Left ventricle myocardium inferior (tissue), 1 donor: Measurements from ENCODE around the gene KANSL1. TPM values are rescaled to one million over a fixed set of nuclear protein-coding genes. Genes with fewer than 3 reads are reported as not detected.
"Not testable (repeated sequence)": the region's sequence is repeated elsewhere in the genome, so short reads cannot be mapped to it uniquely, and the experiment has no call there.

Experiments
- DNase-seq: peaks from one replicate; pipeline ENCODE4 v3.0.0-alpha.2; 2020
- H3K27ac ChIP-seq: fragments of 200-600 bp; replicated peaks from 2 replicates; pipeline ENCODE4 v1.8.0; 2021
- H3K27me3 ChIP-seq: fragments of 200-600 bp; 2 replicates; pipeline ENCODE4 v1.8.0; 2021; ENCODE audit warnings: low read depth
- H3K36me3 ChIP-seq: fragments of 200-600 bp; 2 replicates; pipeline ENCODE4 v1.8.0; 2021
- H3K4me1 ChIP-seq: fragments of 200-600 bp; 2 replicates; pipeline ENCODE4 v1.8.0; 2021
- H3K4me3 ChIP-seq: fragments of 200-600 bp; 2 replicates; pipeline ENCODE4 v1.8.0; 2021; ENCODE audit warnings: mild to moderate bottlenecking, moderate library complexity
- H3K9me3 ChIP-seq: fragments of 200-600 bp; replicated peaks from 2 replicates; pipeline ENCODE4 v1.8.0; 2021
- intact Hi-C: fragments of 100-400 bp; cut with micrococcal nuclease; formaldehyde crosslinking; loops from one replicate; pipeline ENCODE4 v1.11.0; 2022
- total RNA-seq: library from RNA; stranded (reverse); fragmentation: NEBNext Ultra II Directional; extraction: Animal tissue kit (Norgen Biotek cat#: 25700); gene quantifications from one replicate; pipeline ENCODE4 v1.2.1, GENCODE V29; 2021
- TF ChIP-seq, protein P1 (sequence below): fragments of 200-600 bp; IDR thresholded peaks from 2 replicates; pipeline ENCODE4 v1.8.0; 2021; ENCODE audit warnings: antibody characterized with exemption, mild to moderate bottlenecking, borderline replicate concordance
- donor health status: DM: no; HTN: yes; CAD: no; lungs with severe emphysema.

KANSL1 gene
- total RNA-seq, 1 donor from 2014 or later = 23.7 TPM

DNA sequence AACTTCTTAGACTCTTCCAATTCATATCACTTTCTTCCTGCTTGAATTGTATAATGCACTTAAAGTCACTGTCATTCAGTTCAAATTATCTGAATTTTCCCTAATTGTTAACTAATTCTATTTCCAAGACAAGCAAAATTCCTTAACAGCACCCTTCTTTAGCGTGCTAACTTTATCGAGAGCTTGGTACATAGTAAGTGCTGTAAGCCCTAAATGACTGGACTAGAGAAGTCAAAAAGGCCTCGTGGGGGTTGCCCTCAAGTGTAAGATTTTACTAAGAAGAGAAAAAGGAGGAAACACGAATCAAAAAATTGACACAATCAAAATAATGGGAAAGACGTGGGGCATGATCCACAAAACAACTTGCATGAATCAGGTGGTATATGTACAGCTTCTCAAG lies 11.3 kb downstream of the KANSL1 start:
- DNase-seq = no peak
- H3K4me3 ChIP-seq = no peak overlapping the region
- TF ChIP-seq, protein P1, sequence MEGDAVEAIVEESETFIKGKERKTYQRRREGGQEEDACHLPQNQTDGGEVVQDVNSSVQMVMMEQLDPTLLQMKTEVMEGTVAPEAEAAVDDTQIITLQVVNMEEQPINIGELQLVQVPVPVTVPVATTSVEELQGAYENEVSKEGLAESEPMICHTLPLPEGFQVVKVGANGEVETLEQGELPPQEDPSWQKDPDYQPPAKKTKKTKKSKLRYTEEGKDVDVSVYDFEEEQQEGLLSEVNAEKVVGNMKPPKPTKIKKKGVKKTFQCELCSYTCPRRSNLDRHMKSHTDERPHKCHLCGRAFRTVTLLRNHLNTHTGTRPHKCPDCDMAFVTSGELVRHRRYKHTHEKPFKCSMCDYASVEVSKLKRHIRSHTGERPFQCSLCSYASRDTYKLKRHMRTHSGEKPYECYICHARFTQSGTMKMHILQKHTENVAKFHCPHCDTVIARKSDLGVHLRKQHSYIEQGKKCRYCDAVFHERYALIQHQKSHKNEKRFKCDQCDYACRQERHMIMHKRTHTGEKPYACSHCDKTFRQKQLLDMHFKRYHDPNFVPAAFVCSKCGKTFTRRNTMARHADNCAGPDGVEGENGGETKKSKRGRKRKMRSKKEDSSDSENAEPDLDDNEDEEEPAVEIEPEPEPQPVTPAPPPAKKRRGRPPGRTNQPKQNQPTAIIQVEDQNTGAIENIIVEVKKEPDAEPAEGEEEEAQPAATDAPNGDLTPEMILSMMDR = no peak
- no peaks in the 10 kb centered on the region for H3K27me3 ChIP-seq
- H3K36me3 ChIP-seq = no peaks in the 10 kb centered on the region
- H3K4me1 ChIP-seq = peaks cover 100% of the 10 kb centered on the region
- intact Hi-C loops = no loop called here
- no peaks in the 10 kb centered on the region for H3K9me3 ChIP-seq
- H3K27ac ChIP-seq = no peak overlapping the region

DNA sequence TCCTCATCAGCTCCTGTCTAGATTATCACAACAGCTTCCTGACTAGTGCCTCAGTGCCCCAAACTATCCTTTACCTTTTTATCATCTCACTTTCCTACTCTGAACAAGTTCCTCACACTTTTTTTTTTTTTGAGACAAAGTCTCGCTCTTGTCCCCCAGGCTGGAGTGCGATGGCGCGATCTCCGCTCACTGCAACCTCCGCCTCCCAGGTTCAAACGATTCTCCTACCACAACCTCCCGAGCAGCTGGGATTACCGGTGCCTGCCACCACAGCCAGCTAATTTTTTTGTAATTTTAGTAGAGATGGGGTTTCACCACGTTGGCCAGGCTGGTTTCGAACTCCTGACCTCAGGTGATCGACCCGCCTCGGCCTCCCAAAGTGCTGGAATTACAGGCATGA lies 11.9 kb downstream of the KANSL1 start:
- intact Hi-C loops, DNase-seq, H3K36me3 ChIP-seq, H3K9me3 ChIP-seq, H3K4me3 ChIP-seq, H3K27ac ChIP-seq, H3K27me3 ChIP-seq: not testable (repeated sequence)
- H3K4me1 ChIP-seq = peaks cover 100% of the 10 kb centered on the region

DNA sequence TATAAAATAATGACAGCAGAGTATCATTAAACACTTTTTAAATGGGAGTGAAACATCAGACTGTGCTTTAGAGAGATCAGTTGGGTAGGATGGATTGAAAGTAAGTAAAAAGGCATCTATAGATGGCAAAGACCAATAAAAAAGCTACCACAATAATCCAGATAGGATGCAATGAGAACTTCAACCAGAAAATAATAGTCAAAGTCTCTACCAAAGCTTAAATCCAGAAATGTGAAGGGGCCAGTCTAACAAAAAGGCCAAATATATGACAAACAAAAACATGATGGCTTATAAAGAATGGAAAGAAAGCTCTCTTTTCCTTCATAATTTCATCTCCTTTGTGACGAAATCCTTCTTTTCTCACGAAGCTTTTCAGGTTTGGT lies 12.3 kb downstream of the KANSL1 start:
- Histone ChIP-seq H3K27me3 (no peaks in the 10 kb centered on the region), H3K9me3 (no peaks in the 10 kb centered on the region), H3K4me1 (peaks cover 100% of the 10 kb centered on the region), H3K4me3 (no peak overlapping the region), H3K36me3 (no peaks in the 10 kb centered on the region), H3K27ac (no peak overlapping the region)
- intact Hi-C loops = no loop called here
- TF ChIP-seq, protein P1 = no peak
- DNase-seq = no peak

DNA sequence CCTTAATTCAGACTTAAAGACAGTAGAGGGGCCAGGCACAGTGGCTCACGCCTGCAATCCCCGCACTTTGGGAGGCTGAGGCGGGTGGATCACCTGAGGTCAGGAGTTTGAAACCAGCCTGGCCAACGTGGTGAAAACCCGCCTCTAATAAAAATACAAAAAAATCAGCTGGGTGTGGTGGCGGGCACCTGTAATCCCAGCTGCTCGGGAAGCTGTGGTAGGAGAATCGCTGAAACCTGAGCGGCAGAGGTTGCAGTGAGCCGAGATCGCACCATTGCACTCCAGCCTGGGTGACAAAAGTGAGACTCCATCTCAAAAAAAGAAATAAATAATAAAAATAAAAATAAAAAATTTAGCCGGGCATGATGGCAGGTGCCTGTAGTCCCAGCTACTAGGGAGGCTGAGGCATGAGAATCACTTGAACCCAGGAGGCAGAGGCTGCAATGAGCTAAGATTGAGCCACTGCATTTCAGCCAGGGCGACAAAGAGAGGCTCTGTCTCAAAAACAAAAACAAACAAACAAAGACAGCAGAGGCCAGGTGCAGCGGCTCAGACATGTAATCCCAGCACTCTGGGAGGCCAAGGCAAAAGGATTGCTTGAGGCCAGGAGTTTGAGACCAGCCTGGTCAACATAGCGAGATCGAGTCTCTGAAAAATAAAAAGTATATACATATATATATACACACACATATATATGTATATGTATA lies 12.9 kb downstream of the KANSL1 start:
- H3K27me3 ChIP-seq, DNase-seq, H3K27ac ChIP-seq, H3K4me3 ChIP-seq, intact Hi-C loops, H3K9me3 ChIP-seq, H3K36me3 ChIP-seq: not testable (repeated sequence)
- H3K4me1 ChIP-seq = peaks cover 100% of the 10 kb centered on the region

DNA sequence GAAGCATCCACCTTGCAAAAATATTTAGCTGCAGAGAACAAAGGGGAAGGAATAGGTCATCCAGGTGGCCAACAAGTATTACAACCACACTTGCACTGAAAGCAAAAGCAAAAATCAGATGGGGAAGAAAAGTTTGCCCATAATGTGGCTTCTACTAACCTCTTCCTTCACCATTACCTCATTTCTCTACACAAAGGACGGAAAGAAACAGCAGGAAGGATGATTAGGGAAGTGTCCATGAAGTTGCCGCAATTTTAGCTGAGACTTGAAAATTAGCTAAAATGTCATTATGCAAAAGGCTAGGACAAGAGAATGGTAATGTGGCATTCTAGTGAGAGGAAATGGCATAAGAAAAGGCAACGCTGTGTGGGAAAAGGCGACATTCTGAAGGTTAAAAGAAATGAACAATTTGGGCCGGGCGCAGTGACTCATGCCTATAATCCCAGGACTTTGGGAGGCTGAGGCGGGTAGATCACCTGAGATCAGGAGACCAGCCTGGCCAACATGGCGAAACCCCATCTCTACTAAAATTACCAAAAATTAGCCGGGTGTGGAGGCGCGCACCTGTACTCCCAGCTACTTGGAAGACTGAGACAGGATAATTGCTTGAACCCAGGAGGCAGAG lies 13.7 kb downstream of the KANSL1 start:
- H3K27ac ChIP-seq = no peak overlapping the region
- no peak for DNase-seq
- no peak overlapping the region for H3K4me3 ChIP-seq
- H3K4me1 ChIP-seq = peaks cover 97% of the 10 kb centered on the region
- no peaks in the 10 kb centered on the region for H3K36me3 ChIP-seq
- TF ChIP-seq, protein P1 = no peak
- intact Hi-C loops = no loop called here
- H3K27me3 ChIP-seq = no peaks in the 10 kb centered on the region
- H3K9me3 ChIP-seq = no peaks in the 10 kb centered on the region

DNA sequence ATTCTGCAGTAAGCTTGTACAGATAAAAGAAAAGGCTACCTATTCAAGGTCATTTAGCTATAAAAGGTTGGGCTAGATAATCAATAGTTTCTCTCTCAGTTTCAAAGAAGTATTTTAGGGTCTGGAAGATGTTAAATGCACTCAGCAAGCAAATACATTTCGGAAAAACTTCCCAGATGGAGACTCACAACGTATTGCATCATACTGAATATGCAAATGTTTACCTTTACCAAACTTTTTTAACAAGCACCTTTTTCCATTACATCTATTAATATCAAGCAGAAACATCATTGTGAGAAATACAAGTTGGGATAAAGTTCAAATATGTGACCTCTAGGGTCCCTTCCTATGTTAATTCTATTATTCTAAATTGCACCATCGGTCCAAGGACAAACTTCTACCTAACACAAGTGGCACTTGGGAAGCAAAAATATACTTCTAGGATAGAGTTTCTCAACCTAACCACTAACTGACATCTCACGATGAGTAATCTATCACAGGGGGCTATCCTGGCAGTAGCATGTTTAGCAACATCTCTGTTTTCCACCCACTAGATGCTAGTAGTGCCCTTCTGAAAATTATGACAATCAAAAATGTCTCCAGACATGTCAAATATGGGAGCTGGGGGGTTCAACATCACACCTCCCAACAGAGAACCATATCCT lies 14.5 kb downstream of the KANSL1 start:
- no peak overlapping the region for H3K27ac ChIP-seq
- TF ChIP-seq, protein P1 = no peak
- no peak for DNase-seq

More for the DNA sequence above, 14.5 kb downstream of the KANSL1 start:
- intact Hi-C loops = no loop called here
- Histone ChIP-seq H3K27me3 (no peaks in the 10 kb centered on the region), H3K4me3 (no peak overlapping the region), H3K36me3 (no peaks in the 10 kb centered on the region), H3K4me1 (peaks cover 97% of the 10 kb centered on the region), H3K9me3 (no peaks in the 10 kb centered on the region)
